ENCODE results near the gene SPDYE4.
"Not testable (repeated sequence)": the region's sequence is repeated elsewhere in the genome, so short reads cannot be mapped to it uniquely, and the experiment has no call there.

The SPDYE4 gene

GRCh38 chr17:8758137-8758596 lies at the start of gene SPDYE4:
SPDYE4 (minus strand) TSS chr17:8758546; CDS start chr17:8758382, 164 bp downstream.
- DNase-seq (ENCODE audit: low read depth in 3 of 3): no peak

GRCh38 chr17:8806926-8807550 lies 48.7 kb upstream of the SPDYE4 start:
- DNase-seq (ENCODE audit: low read depth in 3 of 3): no peak

GRCh38 chr17:8806253-8806925 lies 48.0 kb upstream of the SPDYE4 start:
- no peak for DNase-seq (ENCODE audit: low read depth in 3 of 3)

- not testable (repeated sequence) for DNase-seq (ENCODE audit: low read depth in 3 of 3)
These were observed 47.0 kb upstream of the SPDYE4 start for GRCh38 chr17:8805396-8805795.

- DNase-seq (ENCODE audit: low read depth in 3 of 3): no peak
These were observed 45.4 kb upstream of the SPDYE4 start for GRCh38 chr17:8803531-8804420.

- no peak for DNase-seq (ENCODE audit: low read depth in 3 of 3)
These were observed 42.9 kb upstream of the SPDYE4 start for GRCh38 chr17:8801135-8801840.

GRCh38 chr17:8800656-8801055 lies 42.3 kb upstream of the SPDYE4 start:
- DNase-seq (ENCODE audit: low read depth in 3 of 3): no peak

GRCh38 chr17:8799570-8800212 lies 41.3 kb upstream of the SPDYE4 start:
- DNase-seq (ENCODE audit: low read depth in 3 of 3): no peak

GRCh38 chr17:8798846-8799569 lies 40.7 kb upstream of the SPDYE4 start, which contains the start of gene MFSD6L:
MFSD6L (minus strand) TSS chr17:8799365; CDS start chr17:8799120, 245 bp downstream.
- no peak for DNase-seq (ENCODE audit: low read depth in 3 of 3)

- DNase-seq (ENCODE audit: low read depth in 3 of 3): no peak
These were observed 40.0 kb upstream of the SPDYE4 start for GRCh38 chr17:8798176-8798845.

GRCh38 chr17:8797621-8798175 lies 39.4 kb upstream of the SPDYE4 start:
- DNase-seq (ENCODE audit: low read depth in 3 of 3): no peak

- DNase-seq (ENCODE audit: low read depth in 3 of 3): no peak
These were observed 36.3 kb upstream of the SPDYE4 start for GRCh38 chr17:8794636-8795035.

GRCh38 chr17:8793649-8794048 lies 35.3 kb upstream of the SPDYE4 start:
- no peak for DNase-seq (ENCODE audit: low read depth in 3 of 3)

- DNase-seq (ENCODE audit: low read depth in 3 of 3): no peak
These were observed 34.3 kb upstream of the SPDYE4 start for GRCh38 chr17:8792646-8793045.

- DNase-seq (ENCODE audit: low read depth in 3 of 3): no peak
These were observed 33.5 kb upstream of the SPDYE4 start for GRCh38 chr17:8791910-8792270.

- no peak for DNase-seq (ENCODE audit: low read depth in 3 of 3)
These were observed 33.0 kb upstream of the SPDYE4 start for GRCh38 chr17:8791248-8791909.

GRCh38 chr17:8789743-8790142 lies 31.4 kb upstream of the SPDYE4 start:
- no peak for DNase-seq (ENCODE audit: low read depth in 3 of 3)

- DNase-seq (ENCODE audit: low read depth in 3 of 3): no peak
These were observed 30.7 kb upstream of the SPDYE4 start for GRCh38 chr17:8788998-8789397.
